Brain pericyte (primary cell): ENCODE results near the gene RPS2.

Source experiments
- DNase-seq: peaks from one replicate; pipeline ENCODE4 v3.0.0-alpha.2; 2012; ENCODE audit warnings: low read depth, low spot score

Gene RPS2

DNA sequence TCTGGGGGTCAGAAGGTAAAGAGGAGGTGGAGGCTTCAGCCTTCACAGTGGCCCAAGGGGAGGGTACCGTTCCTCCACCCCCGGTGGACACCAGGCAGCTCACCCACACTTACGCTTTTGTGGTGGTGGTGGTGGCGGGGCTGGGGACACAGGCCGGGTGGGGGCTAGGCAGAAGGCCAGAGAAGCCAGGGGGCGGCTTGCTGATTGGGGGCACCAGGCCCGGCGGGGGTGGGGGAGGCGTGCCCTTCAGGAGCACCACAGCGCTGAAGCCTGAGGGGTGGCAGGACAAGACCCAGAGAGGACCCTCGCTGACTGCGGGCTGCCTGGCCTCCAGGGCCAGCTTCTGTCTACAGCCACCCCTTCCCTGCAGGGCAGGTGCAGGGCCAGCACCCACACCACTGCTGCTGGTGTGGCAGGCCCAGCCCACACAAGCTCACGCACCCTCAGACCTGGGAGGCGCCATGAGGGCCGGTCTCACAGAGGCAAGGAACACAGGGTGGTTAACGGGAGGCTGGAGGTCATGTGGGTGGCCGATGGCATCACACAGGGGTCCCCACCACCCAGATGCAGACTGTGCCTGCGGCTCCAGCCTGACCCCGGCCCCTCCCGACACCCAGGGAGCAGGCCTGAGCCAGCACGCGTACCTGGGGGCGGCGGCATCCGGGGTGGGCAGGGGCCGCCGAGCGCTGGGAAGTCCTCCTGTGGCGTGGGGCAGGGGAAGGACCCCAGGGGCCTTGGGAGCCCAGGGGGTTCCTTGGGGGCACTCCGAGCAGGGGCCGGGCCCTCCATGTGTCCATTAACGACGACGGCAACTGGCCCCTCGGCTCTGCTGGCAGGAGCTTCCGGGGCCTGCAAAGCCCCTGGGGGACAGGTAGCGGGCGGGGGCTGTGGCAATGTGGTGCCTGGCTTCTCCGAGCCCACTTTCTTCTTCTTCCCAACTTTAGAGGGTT, 34.5 kb upstream of the RPS2 start:
- no peak for DNase-seq

DNA sequence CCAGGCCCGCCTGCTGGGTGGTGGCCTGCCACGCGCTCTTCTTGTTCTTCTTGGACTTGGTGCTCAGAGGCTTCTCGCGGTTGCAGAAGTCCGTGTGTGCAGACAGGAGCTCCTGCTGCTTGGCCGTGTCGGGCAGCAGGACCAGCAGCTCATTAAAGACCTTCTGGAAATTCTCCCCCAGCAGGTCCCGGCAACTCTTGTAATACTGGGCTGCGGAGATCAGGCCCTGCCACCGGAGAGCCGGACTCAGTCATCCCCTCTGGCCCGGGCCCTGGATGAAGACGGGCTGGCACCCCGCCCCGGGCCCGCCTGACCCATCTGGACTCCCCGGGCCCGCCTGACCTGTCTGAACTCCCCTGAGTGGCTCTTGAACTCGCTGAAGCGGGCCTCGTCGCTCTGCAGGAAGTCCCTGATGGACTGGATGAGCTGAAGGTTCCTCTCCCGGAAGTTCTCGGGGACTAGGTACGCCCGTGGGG, 33.8 kb upstream of the RPS2 start:
- DNase-seq = no peak

DNA sequence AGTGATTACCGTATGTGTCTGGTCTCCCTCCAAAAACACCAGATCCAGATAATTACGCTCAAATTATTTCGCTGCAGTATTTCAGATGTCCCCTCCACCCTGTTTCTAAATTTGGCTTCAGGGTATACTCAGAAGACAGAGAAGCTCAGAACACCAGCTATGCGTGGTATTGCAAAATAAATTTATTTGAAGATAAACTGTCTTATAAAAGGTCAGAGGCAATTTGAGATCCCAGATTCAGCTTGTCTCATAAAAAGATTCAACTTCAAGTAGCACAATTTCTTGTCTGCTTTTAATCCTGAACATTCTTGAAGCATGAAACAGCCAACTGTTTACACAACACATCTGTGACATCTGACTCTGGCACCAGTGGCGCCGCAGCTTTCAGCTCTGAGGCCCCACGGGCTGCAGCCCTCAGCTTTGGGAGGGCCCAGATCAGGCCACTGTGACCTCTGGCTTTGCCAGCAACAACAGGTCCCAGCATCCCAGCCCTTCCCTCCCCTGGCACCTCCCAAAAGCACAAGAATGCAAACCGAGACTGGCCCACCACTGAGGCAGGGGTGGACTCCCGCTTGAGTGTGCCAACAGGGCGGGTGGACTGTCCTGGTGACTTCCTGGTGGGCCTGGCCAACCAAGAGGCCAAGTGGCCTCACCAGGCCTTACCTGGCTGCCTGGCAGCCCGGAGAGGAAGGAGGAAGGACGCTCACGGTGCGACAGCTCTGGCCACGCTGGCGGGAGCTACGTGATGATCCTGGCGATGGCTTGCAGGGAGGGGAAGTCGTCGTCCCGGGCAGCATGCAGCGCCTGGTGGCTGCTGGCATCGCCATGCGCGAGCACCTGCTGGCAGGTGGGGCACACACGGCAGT, 33.1 kb upstream of the RPS2 start:
- no peak for DNase-seq

DNA sequence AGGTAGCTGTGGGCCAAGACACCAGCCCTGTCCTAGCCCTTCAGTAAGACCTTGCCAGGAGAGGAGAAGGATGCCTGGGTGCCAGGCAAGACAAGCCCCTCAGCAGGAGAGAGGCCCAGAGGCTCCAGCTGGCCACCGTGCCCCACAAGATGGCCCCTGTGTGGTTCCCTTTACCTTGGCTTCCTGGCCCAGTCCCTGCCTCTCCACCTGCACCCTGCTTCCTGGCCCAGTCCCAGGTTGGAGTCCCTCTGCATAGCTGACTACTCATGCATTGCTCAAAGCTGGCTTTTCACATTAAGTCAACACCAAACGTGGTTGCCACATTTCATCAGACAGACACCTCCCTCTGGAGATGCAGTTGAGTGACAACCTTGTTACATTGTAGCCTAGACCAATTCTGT, 29.1 kb upstream of the RPS2 start:
- DNase-seq = no peak

DNA sequence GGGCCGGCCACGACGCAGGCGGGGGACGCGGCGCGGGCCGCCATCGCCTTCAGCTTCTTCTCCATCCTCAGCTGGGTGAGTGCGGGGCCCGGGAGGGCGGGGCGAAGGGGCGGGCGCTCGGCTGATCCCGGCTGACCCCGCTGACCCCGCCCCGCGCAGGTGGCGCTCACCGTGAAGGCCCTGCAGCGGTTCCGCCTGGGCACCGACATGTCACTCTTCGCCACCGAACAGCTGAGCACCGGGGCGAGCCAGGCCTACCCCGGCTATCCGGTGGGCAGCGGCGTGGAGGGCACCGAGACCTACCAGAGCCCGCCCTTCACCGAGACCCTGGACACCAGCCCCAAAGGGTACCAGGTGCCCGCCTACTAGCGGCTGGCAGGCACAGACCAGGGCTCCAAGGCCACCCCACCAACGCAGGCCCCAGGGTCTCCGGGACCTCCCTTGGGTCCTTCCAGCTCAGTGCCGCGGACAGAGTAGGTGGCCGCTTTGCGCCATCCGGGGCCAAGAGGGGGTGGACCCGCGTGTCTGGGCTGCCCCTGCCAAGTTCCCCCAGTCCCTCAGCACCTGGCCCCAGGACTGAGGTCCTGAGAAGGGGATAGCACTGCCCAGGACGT, 28.2 kb upstream of the RPS2 start:
- no peak for DNase-seq

DNA sequence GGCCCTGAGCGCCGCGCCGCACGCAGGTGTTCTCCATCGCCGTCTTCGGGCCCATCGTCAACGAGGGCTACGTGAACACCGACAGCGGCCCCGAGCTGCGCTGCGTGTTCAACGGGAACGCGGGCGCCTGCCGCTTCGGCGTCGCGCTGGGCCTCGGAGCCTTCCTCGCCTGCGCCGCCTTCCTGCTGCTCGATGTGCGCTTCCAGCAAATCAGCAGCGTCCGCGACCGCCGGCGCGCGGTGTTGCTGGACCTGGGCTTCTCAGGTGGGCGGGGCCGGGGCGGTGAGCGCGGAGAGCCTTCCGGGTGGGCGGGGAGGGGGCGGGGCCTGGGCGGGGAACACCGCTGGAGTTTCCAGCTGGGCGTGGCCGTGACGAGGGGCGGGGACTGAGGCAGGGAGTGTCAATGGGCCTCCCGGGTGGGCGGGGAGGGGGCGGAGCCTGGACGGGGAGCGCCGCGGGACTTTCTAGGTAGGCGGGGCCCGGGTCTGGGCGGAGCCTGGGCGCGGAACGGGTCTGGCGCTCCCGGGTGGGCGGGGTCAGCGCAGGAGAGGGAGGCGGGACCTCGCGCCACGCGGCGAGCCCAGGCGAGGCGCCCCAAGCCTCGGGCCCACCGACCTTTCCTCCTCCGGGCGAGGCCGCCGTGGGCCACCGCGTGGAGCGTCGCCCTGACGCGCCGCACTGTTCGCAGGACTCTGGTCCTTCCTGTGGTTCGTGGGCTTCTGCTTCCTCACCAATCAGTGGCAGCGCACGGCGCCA, 27.5 kb upstream of the RPS2 start:
- DNase-seq = peak; percentile 32

DNA sequence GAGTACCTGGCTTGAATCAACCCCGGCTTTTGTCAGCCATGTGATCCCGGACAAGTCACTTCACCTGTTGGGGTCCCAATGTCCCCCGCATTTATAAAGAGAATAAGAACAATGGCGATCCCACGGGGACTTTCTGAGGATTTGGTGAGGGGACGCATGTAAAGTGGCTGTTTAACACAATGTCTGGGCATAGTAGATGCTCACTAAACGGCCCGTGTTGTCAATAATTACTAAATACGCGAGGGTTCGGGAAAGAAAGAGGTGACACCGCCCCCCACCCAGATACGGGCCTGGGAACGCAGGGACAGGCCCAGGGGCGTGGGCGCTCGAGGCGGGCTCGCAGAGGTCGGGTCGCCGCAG, 26.9 kb upstream of the RPS2 start:
- no peak for DNase-seq

DNA sequence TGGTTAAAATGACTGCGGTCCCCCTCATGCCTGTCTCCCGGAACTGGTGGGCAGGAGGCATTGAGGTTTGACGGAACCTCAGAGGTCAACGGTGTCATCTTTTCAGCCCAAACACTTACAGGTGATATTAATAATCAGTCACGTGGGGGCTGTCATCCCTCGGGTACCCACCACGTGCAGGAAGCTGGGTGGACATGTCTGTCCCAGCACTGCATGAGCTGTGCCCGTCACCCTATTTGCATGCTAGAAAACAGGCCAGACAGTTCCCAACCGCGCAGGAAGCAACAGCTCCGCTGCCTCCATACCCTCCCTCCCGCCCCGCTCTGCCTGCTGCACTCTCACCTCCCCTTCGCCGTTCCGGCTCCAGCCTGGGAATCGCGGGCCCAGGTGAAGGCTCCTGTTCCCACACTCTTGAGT, 26.5 kb upstream of the RPS2 start:
- DNase-seq = no peak

DNA sequence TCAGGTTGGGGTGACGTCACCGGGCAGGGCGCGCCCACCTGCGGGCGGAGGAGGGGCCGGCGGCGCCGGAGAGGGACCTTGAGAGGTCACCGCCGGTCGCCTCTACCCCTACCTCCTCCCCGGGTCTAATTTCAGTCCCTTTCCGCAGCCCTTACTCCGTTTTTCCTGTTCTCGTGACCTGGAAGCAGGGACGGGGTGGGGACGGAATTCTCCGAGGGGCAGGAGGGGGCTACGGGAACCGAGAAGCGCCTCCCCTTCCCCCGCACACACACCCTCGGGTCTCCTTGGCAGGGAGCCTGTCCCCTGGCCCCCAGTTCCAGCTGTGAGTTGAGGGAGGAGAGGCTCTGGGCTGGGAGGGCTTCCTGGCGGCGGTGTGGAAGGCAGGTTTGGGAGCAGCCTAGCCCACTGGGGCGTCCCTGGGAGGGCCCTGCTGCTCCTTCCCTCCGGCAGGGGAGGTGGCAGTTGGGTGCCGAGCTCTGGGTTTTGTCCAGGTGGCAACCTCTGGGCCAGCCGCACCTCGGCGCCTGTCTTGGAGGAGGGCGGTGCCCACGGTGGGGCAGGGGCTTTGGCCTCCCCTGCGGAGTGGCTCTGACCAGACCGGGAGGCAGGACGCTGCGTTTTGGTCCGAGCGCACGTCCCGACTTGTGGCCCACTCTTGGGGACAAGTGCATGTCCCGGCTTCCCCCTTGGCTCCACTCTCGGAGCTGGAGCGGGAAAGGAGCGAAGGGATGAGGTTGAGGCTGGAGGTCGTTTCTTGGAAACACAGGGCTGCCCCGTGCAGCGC, 25.9 kb upstream of the RPS2 start:
- no peak for DNase-seq

DNA sequence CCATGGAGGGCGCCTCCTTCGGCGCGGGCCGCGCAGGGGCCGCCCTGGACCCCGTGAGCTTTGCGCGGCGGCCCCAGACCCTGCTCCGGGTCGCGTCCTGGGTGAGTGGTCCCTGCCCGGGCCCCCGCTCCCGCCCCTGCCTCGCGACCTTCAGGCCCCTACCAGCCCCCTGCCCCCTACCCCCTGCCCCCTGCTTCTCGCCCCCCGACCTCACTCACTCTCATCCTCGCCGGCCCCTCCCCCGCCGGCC, 25.4 kb upstream of the RPS2 start:
- DNase-seq = no peak

DNA sequence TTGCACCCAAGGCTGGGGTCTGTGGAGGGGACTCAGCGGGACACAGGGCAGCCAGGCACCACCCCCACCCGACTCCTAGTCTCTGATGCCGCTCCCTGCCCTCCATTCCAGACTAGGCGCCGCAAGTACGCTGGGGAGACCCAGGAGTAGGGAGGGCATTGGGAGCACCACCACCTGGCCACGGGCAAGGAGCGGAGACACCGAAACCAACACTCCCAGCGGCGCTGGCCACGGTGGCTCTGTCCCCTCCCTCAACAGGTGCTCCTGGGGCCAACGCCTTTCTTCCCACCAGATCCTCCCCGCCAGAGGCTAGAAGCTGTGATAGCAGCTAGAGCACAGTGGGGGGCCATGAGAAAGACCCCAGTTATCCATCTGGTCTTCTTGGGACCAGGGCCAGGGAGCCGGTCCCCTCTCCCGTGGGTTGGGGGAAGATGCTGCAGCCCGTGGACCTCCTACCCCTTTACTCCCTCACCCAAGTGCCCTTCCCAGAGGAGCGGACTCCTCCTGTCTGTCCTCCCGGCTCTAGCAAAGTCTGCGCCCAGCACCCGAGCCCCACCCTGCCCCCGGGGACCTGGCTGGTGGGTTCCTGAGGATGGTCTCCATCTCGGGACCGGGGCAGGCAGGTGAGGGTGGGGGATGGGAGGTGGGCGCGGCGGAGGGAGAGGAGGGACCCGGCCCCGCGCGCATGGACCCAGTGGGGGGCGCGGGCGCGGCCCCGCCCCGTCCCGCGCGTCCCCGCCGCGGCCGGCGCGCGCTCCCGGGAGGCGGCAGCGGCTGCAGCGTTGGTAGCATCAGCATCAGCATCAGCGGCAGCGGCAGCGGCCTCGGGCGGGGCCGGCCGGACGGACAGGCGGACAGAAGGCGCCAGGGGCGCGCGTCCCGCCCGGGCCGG, 24.8 kb upstream of the RPS2 start, which contains the start of gene SYNGR3:
TSS of gene SYNGR3 (plus strand) at position 762 of the 892 bp plus-strand sequence. CDS start 133 bp downstream, outside the sequence.
- no peak for DNase-seq

DNA sequence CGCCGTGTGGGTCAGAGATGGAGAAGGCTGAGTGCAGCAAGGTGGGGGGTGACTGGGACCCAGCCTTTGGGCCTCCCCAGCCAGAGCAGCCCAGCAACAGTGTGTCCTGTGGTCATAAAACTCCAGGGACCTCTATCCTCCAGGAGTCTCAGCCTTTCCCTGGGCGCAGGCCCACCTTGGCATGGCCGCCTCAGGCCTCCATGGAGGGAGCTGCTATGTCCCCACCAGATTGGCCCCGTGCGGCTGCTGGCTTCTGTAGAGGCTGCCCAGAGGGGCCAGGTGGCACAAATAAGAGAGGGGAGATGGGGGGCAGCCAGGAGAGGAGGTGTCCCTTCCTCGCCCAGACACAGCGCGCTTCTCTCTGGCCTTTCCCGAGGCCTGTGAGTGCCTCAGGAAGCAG, 22.6 kb upstream of the RPS2 start:
- no peak for DNase-seq

DNA sequence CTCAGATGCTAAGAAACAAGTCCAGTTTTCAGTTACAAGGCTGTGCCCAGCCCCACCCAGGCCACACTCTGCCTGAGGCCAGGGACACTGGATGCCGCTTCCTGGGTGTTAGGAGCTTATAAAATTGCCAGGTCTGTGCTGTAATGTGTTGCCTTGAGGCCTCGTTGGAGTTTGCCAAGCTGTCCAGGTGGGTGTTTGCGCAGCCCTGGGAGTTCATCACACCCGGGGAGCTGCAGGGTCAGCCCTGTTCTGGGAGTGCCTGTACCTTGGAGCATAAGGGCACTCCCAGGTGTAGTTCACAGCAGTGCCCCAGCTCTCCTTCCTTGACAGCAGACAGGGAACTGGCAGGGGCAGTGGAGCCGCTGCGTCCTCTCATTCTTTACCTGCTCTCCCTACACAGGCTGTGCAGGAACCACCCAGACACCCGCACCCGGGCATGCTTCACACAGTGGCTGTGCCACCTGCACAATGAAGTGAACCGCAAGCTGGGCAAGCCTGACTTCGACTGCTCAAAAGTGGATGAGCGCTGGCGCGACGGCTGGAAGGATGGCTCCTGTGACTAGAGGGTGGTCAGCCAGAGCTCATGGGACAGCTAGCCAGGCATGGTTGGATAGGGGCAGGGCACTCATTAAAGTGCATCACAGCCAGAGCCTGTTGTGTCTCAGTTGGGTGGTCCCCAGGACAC, 21.0 kb upstream of the RPS2 start:
- no peak for DNase-seq

DNA sequence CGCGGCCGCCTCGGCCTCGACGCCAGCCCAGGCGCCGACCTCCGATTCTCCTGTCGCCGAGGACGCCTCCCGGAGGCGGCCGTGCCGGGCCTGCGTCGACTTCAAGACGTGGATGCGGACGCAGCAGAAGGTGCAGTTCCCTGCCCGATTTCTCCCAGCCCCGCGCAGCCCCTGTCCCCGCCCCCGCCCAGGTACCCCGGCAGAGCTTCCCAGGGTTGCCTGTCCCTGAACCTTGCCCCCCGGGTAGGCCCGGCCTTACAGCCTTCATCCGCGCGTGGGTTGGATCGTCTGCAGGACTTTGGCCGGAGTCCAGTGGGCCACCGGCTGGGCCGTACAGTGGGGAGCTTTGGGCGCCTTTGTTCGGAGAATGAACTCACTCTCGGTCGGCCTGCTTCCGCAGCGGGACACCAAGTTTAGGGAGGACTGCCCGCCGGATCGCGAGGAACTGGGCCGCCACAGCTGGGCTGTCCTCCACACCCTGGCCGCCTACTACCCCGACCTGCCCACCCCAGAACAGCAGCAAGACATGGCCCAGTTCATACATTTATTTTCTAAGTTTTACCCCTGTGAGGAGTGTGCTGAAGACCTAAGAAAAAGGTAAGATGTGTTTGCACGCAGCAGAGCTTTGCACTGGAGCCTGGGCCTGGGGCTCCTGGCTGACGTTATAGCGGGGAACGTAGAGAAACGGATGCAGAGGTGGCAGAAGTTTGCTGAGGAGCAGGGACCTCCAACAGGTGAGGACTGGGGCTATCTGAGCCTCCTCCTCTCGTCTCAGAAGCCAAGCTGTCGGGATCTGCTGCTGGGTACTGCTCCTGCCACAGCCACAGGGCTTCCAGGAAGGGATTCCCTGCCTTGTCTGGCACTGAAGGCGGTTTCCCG, 20.0 kb upstream of the RPS2 start:
- DNase-seq = no peak

DNA sequence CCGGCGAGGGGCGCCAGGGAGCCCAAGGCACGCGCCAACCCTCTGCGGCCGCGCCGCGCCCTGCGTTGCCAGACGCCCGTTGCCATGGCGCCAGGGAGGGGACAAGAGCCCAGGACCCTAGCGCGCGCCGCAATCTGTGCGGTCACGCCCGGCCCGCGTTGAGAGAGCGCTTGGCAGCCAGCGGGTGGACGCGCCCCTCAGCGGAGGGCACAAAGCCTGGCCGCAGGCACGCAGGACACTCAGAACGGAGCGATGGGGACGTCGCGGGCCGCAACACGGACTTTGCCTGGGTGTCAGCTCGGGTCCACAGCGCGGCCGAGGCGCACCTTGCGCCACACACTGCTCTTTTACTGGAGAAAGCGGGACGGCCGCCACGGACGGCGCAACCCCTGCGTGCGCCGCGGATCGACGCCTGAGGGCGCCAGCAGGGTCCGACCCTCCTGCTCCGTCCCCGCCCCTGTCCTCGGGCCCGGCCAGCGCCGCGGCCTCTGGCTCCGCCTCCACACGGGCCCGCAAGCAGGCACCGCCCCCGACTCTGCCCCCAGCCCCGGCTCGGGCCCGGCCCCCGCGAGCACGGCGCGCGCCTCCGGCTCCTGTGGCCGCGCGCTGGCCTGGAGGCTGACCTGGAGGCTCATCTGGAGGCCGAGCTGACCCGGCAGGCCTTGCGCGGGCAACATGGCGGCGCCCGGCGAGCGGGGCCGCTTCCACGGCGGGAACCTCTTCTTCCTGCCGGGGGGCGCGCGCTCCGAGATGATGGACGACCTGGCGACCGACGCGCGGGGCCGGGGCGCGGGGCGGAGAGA, 19.1 kb upstream of the RPS2 start, which contains the start of gene GFER:
TSS of gene GFER (plus strand) at position 650 of the 803 bp plus-strand sequence. CDS start at position 676, 26 bp downstream.
- no peak for DNase-seq

DNA sequence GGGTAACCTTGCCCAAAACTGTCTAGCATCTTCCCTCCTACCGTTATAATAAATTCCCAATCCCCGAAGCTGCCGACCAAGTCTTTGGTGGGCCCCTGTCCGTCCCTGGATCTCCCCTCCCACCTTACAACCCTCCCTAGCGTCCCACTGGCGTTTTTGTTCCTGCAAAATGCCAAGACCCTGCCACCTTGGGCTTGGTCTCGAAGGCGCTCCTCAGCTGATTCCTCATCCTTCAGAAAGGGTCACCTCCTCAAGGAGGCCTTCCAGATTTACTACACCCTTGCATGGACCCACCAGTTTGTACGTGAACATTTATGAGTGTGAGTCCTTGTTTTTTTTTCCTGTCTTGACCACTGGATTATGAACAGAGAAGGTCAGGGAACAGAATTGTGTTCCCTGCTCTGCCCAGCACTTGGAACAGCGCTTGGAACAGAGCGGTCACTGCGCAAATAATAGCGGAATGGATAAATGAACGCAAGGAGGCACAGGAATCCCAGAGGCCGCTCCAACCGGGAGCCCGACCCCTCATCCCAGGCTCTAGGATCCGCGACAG, 18.4 kb upstream of the RPS2 start:
- DNase-seq = no peak

DNA sequence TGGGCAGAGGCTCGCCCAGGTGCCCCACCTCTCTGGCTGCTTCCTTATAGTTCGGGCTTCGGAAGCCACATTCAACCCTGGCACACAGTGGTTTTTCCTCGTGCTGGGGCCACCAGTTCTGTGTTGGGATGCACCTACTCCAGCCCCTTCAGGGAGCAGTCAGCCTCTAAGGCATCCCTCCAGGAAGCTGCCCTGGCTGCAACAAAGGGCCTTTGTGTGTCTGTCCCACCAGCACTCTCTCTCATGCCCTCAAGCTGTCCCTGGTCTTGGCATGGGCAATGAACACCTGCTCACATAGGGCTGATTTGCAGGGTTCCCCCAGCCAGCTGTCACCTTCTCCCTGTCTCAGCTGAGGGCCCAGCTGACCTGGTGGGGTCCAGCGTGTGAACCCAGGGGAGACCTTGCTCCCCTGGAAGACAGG, 17.4 kb upstream of the RPS2 start:
- no peak for DNase-seq
